Renal pelvis (tissue), 4 donors: ENCODE data around the gene CYP2W1. TPM values are rescaled to one million over a fixed set of nuclear protein-coding genes. Genes with fewer than 3 reads are reported as not detected.

Source experiments
- DNase-seq: peaks from one replicate; pipeline ENCODE4 v3.0.0-alpha.2; 2013
- polyA plus RNA-seq, 3 donors: library from polyadenylated mRNA; unstranded; fragments of 120-200 nt; gene quantifications; one replicate each; pipeline ENCODE4 v1.2.1, GENCODE V29; 2013; ENCODE audit not compliant: insufficient read length in 3 of 3

CYP2W1 gene
- polyA plus RNA-seq, 3 donors: 3.3 to 4.3 (median 3.3) TPM

DNA sequence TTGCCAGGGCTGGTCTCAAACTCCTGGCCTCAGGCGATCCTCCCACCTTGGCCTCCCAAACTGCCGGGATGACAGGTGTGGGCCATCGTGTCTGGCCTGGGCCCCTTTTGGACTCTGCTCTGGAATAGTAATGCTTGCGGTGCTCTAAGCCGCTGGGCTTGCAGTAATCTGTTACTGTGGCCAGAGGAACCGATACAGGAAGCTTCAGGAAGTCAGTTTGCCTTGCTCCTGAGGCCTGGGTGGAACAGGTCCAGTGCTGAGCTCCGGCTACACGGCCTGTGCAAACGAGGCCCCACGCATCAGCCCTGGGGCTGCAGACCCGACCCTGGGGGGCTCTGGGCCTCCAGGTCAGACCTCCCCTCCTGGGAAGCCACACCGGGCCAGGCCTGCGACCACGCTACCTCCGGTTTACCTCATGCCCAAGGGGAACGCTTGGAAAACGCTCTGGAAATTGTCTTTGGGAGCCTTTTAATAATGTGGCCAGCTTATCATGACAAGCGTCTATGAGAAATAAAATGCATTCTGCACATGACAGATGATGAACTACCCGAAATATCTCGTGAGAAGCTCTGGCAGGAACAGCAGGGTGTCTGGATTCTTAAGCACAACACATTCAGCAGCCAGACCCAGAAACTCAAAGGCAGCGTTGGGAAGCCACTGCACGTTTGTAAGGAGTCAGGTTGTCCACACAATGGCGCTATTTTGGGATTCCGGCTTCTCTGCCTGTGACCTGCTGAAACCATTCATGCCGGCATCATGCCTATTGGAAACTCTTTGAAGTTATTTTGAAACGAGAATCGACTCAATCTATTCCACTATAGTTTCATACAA, 18.4 kb upstream of the CYP2W1 start:
- DNase-seq: no peak

DNA sequence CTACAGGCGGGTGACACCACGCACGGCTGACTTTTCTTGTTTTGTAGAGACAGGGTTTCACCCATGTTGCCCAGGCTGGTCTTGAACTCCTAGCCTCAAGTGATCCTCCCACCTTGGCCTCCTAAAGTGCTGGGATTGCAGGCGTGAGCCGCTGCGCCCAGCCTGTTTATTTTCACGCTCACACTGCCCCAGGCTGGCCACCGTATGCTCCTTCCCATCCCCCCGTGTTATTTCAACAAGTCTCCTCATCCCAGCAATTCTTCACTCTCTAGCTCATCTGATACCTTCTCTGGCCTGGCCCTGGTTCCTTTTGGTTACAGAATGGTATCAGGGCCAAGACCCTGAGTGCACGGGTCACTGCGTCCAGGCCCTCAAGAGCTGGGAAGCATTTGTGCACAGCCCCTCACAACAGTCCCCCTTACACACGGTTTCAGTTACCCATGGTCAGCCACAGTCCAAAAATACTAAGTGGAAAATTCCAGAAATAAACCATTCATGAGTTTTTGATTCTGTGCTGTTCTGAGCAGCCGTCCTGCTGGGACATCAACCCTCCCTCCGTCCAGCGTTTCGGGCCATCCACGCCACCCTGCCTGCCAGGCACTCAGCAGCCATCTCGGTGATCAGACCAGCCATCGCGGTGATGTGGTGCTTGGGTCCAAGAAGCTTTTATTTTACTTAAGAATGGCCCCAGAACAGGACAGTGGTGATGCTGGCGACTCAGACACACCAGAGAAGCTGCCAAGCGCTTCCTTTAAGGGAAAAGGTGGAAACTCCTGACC, 16.5 kb upstream of the CYP2W1 start:
- DNase-seq: no peak

DNA sequence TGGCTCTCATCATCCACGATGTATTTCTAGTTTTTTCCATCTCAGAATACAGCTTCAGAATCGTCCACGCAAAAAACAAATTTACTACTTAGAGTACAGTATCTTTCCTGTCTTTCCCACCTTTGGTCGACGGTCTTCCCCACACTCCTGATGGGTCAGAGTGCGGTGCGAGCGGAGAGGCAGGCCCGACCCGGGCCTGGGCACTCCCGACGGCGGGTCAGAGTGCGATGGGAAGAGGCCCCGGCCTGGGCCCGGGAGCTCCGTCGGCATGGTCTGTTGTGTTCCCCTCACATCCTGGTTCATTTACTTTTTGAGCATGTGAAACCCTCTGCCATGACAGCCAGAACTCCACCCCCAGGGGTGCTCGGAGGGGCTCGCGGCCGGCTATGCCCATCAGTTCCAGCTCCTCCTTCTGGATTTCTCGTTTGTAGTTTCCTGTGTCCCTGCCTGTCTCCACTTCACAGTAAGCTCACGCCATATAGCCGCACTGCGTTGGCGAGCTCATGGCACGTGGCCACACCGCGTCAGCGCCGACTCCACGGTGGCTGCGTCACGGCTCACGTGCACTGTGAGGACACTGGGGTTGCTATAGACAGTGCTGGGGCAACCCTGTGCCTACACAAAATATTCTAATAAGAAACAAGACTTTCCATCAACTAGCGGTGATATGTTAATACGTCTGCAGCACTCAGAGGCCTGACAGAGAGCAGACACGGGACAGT, 15.5 kb upstream of the CYP2W1 start:
- DNase-seq: no peak

DNA sequence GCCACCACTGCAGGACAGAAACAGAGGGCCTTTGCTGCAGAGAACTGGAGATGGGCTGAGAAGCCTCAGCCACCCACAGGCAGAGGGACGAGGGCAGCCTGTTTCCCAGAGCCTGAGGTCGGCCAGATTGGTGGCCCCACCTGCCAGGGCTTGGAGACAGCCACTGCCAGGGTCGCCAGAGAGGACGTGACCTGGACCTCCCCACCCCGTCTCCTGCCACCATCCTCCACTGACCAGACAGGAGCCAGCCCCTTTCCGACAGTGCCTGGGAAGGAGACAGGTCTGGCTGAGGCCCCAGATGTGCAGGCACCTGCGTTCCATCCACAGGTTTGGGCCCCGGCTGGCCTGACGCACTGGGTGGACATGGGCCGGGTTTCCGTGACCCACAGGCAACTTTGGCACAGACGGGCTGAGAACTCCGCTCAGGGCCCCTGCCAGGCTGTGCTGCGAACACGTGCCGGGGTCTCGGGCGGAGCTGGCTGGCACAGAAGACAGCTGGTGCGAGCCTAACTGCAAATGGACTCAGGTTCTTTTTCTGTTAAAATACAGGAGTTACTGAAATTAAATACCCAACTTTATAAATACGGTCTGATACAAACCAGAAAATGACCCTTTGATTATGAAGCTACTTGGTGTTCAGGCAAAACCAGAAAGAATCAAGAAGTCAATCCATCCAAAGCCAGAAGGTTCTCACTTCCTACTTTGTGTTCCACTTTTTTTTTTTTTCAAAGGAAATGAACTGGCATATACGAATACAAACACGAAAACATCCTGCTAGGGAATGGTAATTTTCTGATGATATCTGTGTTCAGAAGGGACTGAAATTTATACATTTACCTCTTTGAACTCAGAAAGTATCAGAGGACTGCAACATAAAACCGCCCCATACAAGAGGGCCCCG, 14.5 kb upstream of the CYP2W1 start:
- no peak for DNase-seq

DNA sequence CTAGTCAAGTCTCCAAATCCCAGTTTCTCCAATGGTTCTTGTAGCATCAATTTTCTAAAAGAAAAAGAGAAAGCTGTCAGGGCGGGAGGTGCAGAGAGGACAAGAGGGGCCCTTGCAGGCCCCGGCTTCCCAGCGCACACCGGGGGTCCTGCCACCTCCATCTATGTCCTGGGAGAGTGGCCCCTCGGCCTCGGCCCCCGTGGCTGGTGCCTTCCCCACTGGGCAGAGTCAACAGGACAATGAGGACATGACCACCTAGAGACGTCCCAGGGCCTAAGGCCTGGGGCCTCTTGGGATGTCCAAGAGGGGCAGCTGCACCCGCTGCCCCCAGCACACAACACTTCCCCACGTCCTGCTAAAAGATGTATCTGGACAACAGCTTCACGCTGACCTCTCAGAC, 13.6 kb upstream of the CYP2W1 start:
- no peak for DNase-seq

DNA sequence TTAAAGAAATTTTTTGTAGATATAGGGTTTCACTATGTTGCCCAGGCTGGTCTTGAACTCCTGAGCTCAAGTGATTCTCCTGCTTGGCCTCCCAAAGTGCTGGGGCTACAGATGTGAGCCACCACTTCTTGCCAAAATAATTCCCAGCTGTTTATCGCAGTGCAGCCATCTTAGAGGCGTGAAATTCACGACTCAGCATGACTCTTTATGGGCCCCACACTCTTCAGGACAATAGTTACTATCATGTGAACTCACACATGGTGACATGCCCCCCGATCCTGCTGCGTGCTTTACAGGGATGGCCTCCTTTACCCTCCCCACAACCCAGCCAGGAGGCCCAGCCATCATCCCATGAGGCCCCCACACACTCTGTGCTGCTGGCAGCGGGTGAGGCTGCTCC, 12.2 kb upstream of the CYP2W1 start:
- no peak for DNase-seq

DNA sequence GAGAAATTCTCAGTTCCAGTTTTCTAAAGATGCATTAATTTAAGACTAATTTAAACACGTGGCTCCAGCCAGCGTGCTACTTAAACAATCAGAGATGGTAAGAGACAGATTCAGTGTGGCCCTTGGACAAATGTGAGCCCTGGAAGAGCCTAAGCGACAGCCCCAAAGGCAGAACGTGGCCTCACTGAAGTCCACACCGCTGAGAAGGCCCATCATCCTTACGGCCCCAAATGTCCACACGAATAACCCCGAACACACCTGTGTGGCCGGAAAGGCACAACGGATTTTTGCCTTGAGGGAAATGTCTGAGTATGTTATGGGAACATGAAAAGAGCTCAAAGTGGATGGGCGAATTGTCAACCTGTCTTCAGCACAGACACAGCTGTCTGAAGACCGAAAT, 10.9 kb upstream of the CYP2W1 start:
- no peak for DNase-seq

DNA sequence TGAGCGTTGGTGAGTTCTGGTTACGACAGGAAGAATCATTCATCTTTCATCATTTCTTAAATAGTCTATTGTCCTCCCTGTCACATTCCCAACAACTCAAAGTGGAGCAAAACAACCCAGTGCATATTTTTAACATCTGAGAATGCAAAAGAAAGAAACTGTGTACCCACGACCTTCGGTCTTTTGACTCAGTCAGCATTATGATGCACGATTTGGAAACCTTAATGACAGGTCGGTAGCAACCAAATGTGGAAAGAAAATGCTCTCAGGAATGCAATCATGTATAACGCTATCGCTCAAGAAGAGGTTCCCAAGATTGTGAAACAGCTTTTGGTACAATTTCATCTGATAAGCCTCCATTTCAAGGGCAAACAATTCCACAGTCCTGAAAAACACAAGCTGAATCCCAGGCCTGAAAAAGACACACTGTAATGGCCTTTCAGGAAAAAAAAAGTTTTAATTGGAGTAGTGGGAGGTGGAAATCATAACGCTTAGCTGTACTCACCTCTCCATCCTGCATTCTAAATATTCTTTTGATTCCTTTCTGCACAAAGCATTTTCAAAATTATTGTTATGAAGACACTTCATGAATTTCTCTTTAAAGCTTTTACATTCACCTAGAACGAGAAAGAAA, 10.2 kb upstream of the CYP2W1 start:
- no peak for DNase-seq

DNA sequence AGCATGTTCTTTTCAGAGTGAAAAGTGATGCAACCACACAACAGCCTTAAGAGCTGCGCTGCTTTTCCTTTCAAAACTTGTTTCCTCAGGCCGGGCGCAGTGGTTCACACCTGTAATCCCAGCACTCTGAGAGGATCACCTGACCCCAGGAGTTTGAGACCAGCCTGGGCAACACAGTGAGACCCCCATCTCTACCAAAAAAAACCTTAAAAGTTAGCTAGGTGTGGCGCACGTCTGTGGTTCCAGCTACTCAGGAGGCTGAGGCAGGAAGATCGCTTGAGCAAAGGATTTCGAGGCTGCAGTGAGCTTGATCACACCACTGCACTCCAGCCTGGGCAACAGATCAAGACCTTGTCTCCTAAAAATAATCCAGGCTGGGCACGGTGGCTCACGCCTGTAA, 9.7 kb upstream of the CYP2W1 start:
- no peak for DNase-seq

DNA sequence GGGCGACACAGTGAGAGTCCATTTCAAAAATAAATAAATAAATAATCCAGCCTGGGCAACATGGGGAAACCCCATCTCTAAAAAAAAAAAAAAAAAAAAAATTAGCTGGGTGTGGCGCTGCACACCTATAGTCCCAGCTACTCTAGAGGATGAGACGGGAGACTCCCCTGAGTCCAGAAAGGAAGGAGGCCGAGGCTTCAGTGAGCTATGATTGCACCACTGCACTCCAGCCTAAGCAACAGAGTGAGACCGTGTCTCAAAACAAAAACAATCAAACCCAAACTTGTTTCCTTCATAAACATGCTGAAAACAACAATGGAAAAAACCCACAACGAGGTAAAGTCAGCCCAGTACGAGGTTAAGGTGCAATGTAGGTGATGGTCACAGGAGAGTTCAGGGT, 8.8 kb upstream of the CYP2W1 start:
- DNase-seq: no peak

DNA sequence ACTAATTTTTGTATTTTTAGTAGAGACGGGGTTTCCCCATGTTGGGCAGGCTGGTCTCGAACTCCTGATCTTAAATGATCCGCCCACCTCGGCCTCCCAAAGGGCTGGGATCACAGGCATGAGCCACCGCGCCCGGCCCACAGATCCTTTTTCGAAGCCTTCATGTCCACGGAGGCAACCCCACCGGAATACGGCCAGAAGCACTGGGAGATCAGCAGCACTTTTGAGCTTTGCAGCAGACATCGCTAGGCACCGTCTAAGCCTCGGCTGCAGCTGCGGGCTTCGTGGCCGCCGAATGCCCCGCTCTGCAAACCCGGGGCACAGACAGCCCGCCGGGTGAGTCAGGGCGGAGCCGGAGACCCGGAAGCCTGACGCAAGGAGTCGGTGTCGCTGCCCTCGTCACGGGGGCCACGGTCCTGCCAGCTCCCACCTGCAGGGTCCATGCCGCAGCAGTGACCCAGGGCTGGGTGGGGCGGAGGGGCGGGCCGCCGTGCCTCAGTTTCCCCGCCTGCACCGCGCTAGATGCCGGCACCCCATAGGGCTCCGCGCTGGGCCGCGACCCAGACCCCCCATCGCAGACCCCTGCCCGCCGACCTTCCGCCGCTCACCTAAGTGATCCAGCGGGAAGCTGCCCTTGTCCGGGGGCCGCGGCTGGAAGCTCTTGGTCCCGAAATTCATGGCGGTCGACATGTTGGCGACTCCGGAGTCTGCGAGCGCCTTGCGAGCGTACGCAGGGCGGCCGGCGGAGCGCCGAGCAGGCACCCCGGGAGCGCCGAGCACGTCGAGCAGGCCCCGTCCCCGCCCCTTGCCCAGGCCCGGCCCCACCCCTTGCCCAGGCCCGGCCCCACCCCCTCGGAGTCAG, 7.9 kb upstream of the CYP2W1 start, which contains the start of gene COX19:
Gene COX19, minus strand, starts transcription at position 730 of the 862 bp plus-strand sequence. Its CDS starts 40 bp downstream, at position 690.
- DNase-seq: peak; percentile 85

DNA sequence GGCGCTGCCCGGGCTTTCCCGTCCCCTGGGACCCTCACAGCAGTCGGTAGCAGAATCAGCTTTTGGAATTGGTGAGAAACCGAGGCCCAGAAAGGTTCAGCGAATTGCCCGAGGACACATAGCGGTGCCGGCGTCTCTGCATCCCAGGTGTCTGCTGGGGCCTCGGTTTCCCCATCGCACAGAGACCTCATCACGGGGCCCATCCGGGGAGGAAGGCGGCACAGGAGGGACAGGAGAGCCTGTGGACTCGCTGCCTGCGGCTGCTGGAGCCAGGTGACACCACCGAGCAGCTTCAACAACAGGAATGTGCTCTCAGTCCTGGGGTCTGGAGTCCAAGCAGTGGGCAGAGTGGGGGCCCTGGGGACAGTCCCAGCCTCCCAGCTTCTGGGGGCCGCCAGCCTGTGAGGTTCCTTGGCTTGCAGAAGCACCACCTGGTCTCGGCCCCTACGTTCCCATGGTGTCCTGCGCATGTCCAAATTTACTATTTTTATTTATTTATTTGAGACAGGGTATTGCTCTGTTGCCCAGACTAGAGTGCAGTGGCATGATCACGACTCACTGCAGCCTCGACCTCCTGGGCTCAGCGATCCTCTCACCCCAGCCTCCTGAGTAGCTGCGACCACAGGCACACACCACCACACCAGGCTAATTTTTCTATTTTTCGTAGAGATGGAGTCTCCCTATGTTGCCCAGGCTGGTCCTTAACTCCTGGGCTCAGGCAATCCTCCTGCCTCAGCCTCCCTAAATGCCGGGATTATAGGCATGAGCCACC, 7.1 kb upstream of the CYP2W1 start:
- no peak for DNase-seq

DNA sequence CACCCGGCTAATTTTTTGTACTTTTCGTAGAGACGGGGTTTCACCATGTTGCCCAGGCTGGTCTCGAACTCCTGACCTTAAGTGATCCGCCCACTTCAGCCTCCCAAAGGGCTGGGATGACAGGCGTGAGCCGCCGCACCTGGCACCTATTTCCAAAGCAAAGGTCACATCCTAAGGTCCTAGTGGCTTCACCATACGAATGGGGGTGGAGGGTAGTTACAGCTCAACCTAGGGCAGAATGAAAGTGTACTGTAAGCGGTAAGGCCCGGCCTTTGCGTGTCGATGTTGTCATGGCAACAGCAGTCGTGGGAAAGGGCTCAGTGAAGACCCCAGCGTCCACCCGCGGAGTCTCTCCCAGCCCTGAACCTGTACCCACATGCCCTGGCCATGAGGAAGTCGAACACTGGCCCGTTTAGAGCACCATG, 6.1 kb upstream of the CYP2W1 start:
- no peak for DNase-seq

DNA sequence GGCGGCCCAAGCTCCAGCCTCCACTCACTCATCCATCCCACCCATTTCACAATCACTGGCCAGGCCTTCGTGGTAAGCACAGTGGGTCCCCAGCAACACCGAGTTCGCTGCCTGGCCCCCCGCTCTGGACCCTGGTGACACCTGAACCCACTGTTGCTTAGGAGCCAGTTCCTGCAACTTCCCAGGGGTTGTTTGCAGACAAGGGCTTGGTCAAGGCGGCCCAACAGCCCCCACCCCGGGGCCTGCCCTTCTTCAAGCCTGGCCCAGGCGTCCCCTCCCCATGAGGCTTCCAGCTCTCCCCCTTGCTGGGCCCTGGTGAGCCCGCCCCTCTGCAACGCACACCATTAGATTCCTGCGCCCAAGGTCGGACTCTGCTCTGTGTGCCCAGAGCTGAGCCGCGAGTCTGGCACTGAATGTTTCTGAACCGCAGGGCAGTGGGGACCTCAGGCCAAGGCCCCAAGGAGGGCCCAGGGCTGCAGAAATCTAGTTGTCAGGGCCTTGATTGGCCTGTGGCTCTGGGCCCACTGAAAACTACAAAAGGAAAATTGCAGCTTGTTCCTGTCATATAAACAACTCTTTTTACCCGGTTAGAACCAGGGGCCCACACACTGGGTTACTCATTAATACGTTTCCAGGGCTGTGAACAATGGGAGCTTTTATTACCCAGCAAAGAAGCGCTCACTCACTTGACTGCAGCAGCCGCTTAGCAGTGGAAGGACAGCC, 5.5 kb upstream of the CYP2W1 start:
- DNase-seq: peak; percentile 87

DNA sequence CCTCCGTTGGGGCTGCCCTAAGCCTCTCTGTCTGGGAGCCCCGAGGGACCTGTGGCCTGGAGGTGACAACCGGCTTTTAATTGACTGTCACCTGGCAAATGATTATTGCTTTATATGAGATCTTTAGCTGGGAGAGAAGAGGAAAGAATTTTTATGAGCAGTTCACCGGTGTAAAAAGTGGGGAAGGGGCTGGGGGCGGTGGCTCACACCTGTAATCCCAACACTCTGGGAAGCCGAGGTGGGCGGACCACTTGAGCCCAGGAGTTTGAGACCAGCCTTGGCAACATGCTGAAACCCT, 5.0 kb upstream of the CYP2W1 start:
- DNase-seq: no peak

DNA sequence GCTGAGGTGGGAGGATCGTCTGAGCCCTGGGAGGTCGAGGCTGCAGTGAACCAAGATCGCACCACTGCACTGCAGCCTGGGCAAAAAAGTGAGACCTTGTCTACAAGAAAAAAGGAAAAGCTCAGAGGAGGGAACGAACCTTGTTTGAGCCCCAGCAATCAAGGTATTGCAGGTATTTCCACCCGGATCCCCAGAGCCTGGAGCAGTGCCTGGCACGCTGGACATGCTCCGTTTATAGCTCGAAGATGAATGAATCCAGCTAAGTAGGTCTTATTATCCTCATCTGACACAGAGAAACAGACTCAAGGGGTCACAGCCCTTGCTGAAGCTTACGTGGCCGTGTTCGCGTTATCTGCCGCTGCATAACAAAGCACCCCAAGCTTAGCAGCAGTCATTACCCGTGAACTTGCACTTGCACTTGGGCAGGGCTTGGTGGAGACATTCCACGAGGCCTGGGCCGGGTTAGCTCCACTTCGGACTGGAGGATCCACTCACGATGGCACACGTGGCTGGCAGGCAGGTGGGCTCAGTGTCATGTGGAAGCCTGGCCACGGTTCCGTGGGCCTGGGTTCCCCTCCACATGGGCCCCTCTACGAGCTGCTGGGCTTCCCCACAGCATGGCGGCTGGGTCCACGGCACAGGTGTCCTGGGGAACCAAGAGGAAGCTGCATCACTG, 4.4 kb upstream of the CYP2W1 start:
- DNase-seq: no peak

DNA sequence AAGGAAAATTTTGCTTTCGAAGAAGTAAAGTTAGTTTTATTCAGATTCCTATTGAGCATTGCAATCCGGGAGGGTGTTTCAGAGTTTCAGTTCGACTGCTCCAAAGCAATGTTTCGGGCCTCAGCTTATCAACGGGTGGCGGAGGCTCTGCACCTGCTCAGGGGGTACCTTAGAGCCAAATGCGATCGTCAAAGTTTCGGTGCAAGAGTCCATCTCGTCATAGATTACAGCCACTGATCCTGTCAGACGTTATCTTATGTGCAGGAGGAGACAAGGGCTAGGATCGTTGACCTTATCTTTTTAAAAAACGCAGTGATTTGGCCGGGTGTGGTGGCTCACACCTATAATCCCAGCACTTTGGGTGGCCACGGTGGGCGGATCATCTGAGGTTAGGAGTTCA, 3.8 kb upstream of the CYP2W1 start:
- DNase-seq: no peak
